A673 (cell line): ENCODE measurements around the gene MAEL. TPM values are rescaled to one million over a fixed set of nuclear protein-coding genes. Genes with fewer than 3 reads are reported as not detected.

Experiments
- BruUV-seq: library from RNA; stranded (reverse); fragments of 400-500 nt; replicated peaks from 2 replicates; lab custom pipeline; 2021; lab: Mats Ljungman, UMichigan
- CTCF ChIA-PET: fragments of 300-600 bp; sonication (Branson Sonifier 250); formaldehyde crosslinking; loops from one replicate; lab custom pipeline; 2022; ENCODE audit warnings: antibody characterized with exemption; lab: Charles Lee
- POLR2A ChIA-PET: fragments of 300-600 bp; sonication (Branson Sonifier 250); formaldehyde crosslinking; loops from one replicate; lab custom pipeline; 2022; ENCODE audit warnings: antibody characterized with exemption; ENCODE audit not compliant: low non-redundant PET; lab: Charles Lee
- DNase-seq: peaks from one replicate; pipeline ENCODE4 v3.0.0-alpha.2; 2015; ENCODE audit warnings: low spot score
- H3K27ac ChIP-seq: fragments of 200-600 bp; sonication (generic); 2 replicates; pipeline ENCODE4 v1.5.1; 2016; ENCODE audit warnings: mixed run types, low read depth, mild to moderate bottlenecking, mixed read lengths, antibody characterized with exemption, low read length; ENCODE audit not compliant: poor library complexity, severe bottlenecking
- H3K27me3 ChIP-seq: fragments of 200-600 bp; sonication (generic); replicated peaks from 2 replicates; pipeline ENCODE4 v1.6.1; 2017; ENCODE audit warnings: mixed run types, low read depth, mild to moderate bottlenecking, mixed read lengths, antibody characterized with exemption, low read length; ENCODE audit not compliant: insufficient read depth, poor library complexity
- H3K36me3 ChIP-seq: fragments of 200-600 bp; sonication (generic); 2 replicates; pipeline ENCODE4 v1.6.1; 2016; ENCODE audit warnings: mixed run types, mild to moderate bottlenecking, mixed read lengths, antibody characterized with exemption, low read length; ENCODE audit not compliant: insufficient read depth, poor library complexity, severe bottlenecking
- H3K4me1 ChIP-seq: fragments of 200-600 bp; sonication (generic); 2 replicates; pipeline ENCODE4 v1.6.1; 2017; ENCODE audit warnings: mixed run types, mild to moderate bottlenecking, mixed read lengths, antibody characterized with exemption, low read length; ENCODE audit not compliant: insufficient read depth, poor library complexity, severe bottlenecking
- H3K4me3 ChIP-seq: fragments of 200-600 bp; sonication (generic); 2 replicates; pipeline ENCODE4 v1.5.1; 2016; ENCODE audit warnings: low read depth, mixed run types, mild to moderate bottlenecking, mixed read lengths, low read length; ENCODE audit not compliant: poor library complexity, severe bottlenecking
- H3K9me3 ChIP-seq: fragments of 200-600 bp; sonication (generic); 2 replicates; pipeline ENCODE4 v1.6.1; 2016; ENCODE audit warnings: mixed run types, low read depth, mild to moderate bottlenecking, mixed read lengths, antibody characterized with exemption, low read length; ENCODE audit not compliant: poor library complexity, severe bottlenecking
- CTCF ChIP-seq: fragments of 300-800, 200-600 bp; sonication (generic); conservative IDR thresholded peaks from 2 replicates; pipeline ENCODE4 v1.5.1; 2017; ENCODE audit warnings: low read depth, mild to moderate bottlenecking, antibody characterized with exemption, low read length, moderate library complexity, mixed read lengths
- EZH2 ChIP-seq: fragments of 200-600 bp; sonication (generic); IDR thresholded peaks from 2 replicates; pipeline ENCODE4 v1.6.1; 2017; ENCODE audit warnings: borderline replicate concordance, low read depth, mild to moderate bottlenecking, mixed read lengths, antibody characterized with exemption, low read length; ENCODE audit not compliant: poor library complexity, severe bottlenecking
- intact Hi-C: fragments of 100-400 bp; cut with micrococcal nuclease; formaldehyde crosslinking; loops from one replicate; pipeline ENCODE4 v1.10.0; 2022; ENCODE audit not compliant: unreplicated experiment
- total RNA-seq: library from RNA; stranded (reverse); gene quantifications from 2 replicates; pipeline ENCODE4 v1.2.3, GENCODE V29; 2021

Gene MAEL
- total RNA-seq, 1 experiment from 2014 or later, result not detected

DNA sequence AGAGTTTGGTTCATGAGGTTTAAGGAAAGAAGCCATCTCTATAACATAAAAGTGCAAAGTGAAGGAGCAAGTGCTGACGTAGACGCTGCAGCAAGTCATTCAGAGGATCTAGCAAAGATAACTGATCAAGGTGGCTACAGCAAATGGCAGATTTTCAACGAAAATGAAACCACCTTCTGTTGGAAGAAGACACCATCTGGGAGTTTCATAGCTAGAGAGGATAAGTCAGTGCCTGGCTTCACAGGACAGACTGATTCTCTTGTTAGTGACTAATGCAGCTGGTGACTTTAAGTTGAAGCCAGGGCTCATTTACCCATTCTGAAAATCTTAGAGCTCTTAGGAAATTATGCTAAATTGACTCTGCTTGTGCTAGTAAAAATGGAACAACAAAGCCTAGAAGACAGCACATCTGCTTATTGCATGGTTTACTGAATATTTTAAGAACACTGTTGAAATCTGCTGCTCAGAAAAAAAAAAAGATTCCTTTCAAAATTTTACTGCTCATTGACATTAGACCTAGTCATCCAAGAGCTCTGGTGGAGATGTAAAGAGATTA is 10.5 kb downstream of the MAEL start:
- ChIA-PET CTCF (no interaction called here), POLR2A (no interaction called here)
- intact Hi-C loops, result no loop called here
- DNase-seq, result no peak
- Histone ChIP-seq H3K27me3 (peaks cover 36% of the 10 kb centered on the region), H3K36me3 (no peaks in the 10 kb centered on the region), H3K9me3 (no peaks in the 10 kb centered on the region), H3K4me1 (no peaks in the 10 kb centered on the region), H3K4me3 (no peak overlapping the region), H3K27ac (no peak overlapping the region)
- no TSS peak for BruUV-seq
- TF ChIP-seq EZH2, result no peak
- no peak for TF ChIP-seq CTCF

- Histone ChIP-seq H3K4me1 (no peaks in the 10 kb centered on the region), H3K36me3 (no peaks in the 10 kb centered on the region), H3K27me3 (peaks cover 37% of the 10 kb centered on the region), H3K4me3 (no peak overlapping the region), H3K27ac (no peak overlapping the region), H3K9me3 (no peaks in the 10 kb centered on the region)
- no peak for TF ChIP-seq CTCF
- no peak for TF ChIP-seq EZH2
- intact Hi-C loops, result no loop called here
- POLR2A ChIA-PET, result no interaction called here
- DNase-seq, result no peak
- CTCF ChIA-PET, result no interaction called here
- BruUV-seq, result no TSS peak
These were observed 11.5 kb downstream of the MAEL start for GRCh38 chr1:167000546-167000945.

DNA sequence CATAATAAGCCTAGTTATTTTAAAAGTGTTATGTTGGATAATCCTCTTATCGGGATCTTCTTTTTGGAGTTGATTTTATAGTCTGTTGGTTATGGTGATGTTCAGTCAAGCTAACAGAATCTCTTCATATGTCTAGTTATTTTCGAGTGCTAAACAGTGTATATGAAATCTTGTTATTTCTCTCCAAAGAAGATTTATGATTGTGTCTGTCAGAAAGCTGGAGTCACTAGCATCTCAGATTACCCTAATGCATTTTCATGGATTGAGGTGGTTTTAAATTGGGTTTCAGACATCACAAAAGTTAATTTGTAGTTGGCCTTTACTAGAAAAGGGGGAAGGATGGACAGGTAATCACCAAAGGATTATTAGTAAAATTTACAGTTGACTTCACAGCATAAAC is 13.3 kb downstream of the MAEL start:
- TF ChIP-seq EZH2 (no peak), CTCF (no peak)

More for the DNA sequence above, 13.3 kb downstream of the MAEL start:
- no peak overlapping the region for H3K4me3 ChIP-seq
- H3K9me3 ChIP-seq, result no peaks in the 10 kb centered on the region
- no TSS peak for BruUV-seq
- DNase-seq, result no peak
- H3K4me1 ChIP-seq, result no peaks in the 10 kb centered on the region
- no peaks in the 10 kb centered on the region for H3K36me3 ChIP-seq
- no peak overlapping the region for H3K27ac ChIP-seq
- peaks cover 40% of the 10 kb centered on the region for H3K27me3 ChIP-seq
- intact Hi-C loops, result no loop called here
- POLR2A ChIA-PET, result no interaction called here
- CTCF ChIA-PET, result no interaction called here
